Activated gamma-delta T cell (primary cell): ENCODE data around the gene DFFB.
"Not testable (repeated sequence)": the region's sequence is repeated elsewhere in the genome, so short reads cannot be mapped to it uniquely, and the experiment has no call there.

ENCODE experiments used
- DNase-seq: peaks from one replicate; lab custom pipeline; 2025; lab: John Stamatoyannopoulos, UW

Gene DFFB

GRCh38 chr1:3910049-3910731 lies 52.9 kb downstream of the DFFB start:
- no peak for DNase-seq

GRCh38 chr1:3910857-3911845 lies 53.9 kb downstream of the DFFB start:
- no peak for DNase-seq

- DNase-seq, result no peak
Observed at GRCh38 chr1:3911981-3912808, 54.9 kb downstream of the DFFB start.

- DNase-seq, result no peak
Observed at GRCh38 chr1:3912809-3913685, 55.8 kb downstream of the DFFB start.

- no peak for DNase-seq
Observed at GRCh38 chr1:3914331-3914851, 57.1 kb downstream of the DFFB start.

- DNase-seq, result no peak
Observed at GRCh38 chr1:3914911-3915310, 57.6 kb downstream of the DFFB start.

- DNase-seq, result no peak
Observed at GRCh38 chr1:3915551-3916121, 58.4 kb downstream of the DFFB start.

- DNase-seq, result no peak
Observed at GRCh38 chr1:3917761-3918160, 60.5 kb downstream of the DFFB start.

- not testable (repeated sequence) for DNase-seq
Observed at GRCh38 chr1:3918359-3918758, 61.1 kb downstream of the DFFB start.

- no peak for DNase-seq
Observed at GRCh38 chr1:3918966-3919611, 61.8 kb downstream of the DFFB start.

GRCh38 chr1:3919706-3920105 lies 62.4 kb downstream of the DFFB start:
- no peak for DNase-seq

- no peak for DNase-seq
Observed at GRCh38 chr1:3921765-3922164, 64.5 kb downstream of the DFFB start.

GRCh38 chr1:3922201-3922725 lies 65.0 kb downstream of the DFFB start:
- DNase-seq, result no peak

GRCh38 chr1:3922851-3923250 lies 65.6 kb downstream of the DFFB start:
- DNase-seq, result no peak

- DNase-seq, result no peak
Observed at GRCh38 chr1:3923378-3924185, 66.3 kb downstream of the DFFB start.

GRCh38 chr1:3924186-3924824 lies 67.0 kb downstream of the DFFB start:
- no peak for DNase-seq

- no peak for DNase-seq
Observed at GRCh38 chr1:3924825-3925220, 67.5 kb downstream of the DFFB start.

GRCh38 chr1:3925256-3925655 lies 68.0 kb downstream of the DFFB start:
- no peak for DNase-seq
